Activated B cell treated with CpG ODN at 0.5 μM for 24 hours (primary cell): ENCODE data around the gene ZSCAN16. TPM values are rescaled to one million over a fixed set of nuclear protein-coding genes. Genes with fewer than 3 reads are reported as not detected.

Experiments
- ATAC-seq: fragments of 200-7000 bp; cut with Tn5 transposase; one replicate; pipeline ENCODE4 v1.10.0; 2021; ENCODE audit warnings: low read depth, mild to moderate bottlenecking, moderate library complexity
- CTCF ChIA-PET: fragments of 350-600 bp; sonication (Branson Sonifier 250); formaldehyde crosslinking; loops from one replicate; lab custom pipeline; 2021; ENCODE audit warnings: antibody characterized with exemption; lab: Charles Lee
- POLR2A ChIA-PET: fragments of 350-600 bp; sonication (Branson Sonifier 250); formaldehyde crosslinking; loops from one replicate; lab custom pipeline; 2021; ENCODE audit warnings: antibody characterized with exemption; lab: Charles Lee
- DNase-seq: peaks from one replicate; pipeline ENCODE4 v3.0.0; 2022
- H3K27ac Mint-ChIP-seq: one replicate; pipeline ENCODE4 v1.8.0; 2020; ENCODE audit warnings: mixed read lengths
- H3K27me3 Mint-ChIP-seq: one replicate; pipeline ENCODE4 v1.8.0; 2021; ENCODE audit warnings: mixed read lengths
- H3K36me3 Mint-ChIP-seq: one replicate; pipeline ENCODE4 v1.8.0; 2021; ENCODE audit warnings: low read depth, mixed read lengths
- H3K4me1 Mint-ChIP-seq: one replicate; pipeline ENCODE4 v1.8.0; 2021; ENCODE audit warnings: mixed read lengths
- H3K4me3 Mint-ChIP-seq: one replicate; pipeline ENCODE4 v1.8.0; 2020; ENCODE audit warnings: mild to moderate bottlenecking, mixed read lengths
- H3K9me3 Mint-ChIP-seq: one replicate; pipeline ENCODE4 v1.8.0; 2020; ENCODE audit warnings: mixed read lengths
- intact Hi-C: fragments of 100-400 bp; cut with micrococcal nuclease; formaldehyde crosslinking; loops from one replicate; pipeline ENCODE4 v1.15.1; 2024
- total RNA-seq: library from RNA; stranded (reverse); gene quantifications from 2 replicates; pipeline ENCODE4 v1.2.3, GENCODE V29; 2022
- TF ChIP-seq, protein P1 (sequence below): fragments of 200-600 bp; IDR thresholded peaks from one replicate; pipeline ENCODE4 v1.8.0; 2022; ENCODE audit warnings: antibody characterized with exemption, mild to moderate bottlenecking

The ZSCAN16 gene
- total RNA-seq, 1 donor from 2014 or later, result 12.6 TPM

GRCh38 chr6:28165563-28165962 lies 41.2 kb downstream of the ZSCAN16 start:
- Mint-ChIP-seq H3K9me3 (peaks cover 5% of the 10 kb centered on the region), H3K4me3 (no peak overlapping the region), H3K27me3 (no peaks in the 10 kb centered on the region), H3K36me3 (peaks cover 6% of the 10 kb centered on the region), H3K27ac (no peak overlapping the region), H3K4me1 (peaks cover 16% of the 10 kb centered on the region)
- ChIA-PET POLR2A (no interaction called here), CTCF (no interaction called here)
- TF ChIP-seq, protein P1, sequence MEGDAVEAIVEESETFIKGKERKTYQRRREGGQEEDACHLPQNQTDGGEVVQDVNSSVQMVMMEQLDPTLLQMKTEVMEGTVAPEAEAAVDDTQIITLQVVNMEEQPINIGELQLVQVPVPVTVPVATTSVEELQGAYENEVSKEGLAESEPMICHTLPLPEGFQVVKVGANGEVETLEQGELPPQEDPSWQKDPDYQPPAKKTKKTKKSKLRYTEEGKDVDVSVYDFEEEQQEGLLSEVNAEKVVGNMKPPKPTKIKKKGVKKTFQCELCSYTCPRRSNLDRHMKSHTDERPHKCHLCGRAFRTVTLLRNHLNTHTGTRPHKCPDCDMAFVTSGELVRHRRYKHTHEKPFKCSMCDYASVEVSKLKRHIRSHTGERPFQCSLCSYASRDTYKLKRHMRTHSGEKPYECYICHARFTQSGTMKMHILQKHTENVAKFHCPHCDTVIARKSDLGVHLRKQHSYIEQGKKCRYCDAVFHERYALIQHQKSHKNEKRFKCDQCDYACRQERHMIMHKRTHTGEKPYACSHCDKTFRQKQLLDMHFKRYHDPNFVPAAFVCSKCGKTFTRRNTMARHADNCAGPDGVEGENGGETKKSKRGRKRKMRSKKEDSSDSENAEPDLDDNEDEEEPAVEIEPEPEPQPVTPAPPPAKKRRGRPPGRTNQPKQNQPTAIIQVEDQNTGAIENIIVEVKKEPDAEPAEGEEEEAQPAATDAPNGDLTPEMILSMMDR, result no peak
- ATAC-seq, result no peak
- DNase-seq, result no peak
- intact Hi-C loops, result no loop called here

DNA sequence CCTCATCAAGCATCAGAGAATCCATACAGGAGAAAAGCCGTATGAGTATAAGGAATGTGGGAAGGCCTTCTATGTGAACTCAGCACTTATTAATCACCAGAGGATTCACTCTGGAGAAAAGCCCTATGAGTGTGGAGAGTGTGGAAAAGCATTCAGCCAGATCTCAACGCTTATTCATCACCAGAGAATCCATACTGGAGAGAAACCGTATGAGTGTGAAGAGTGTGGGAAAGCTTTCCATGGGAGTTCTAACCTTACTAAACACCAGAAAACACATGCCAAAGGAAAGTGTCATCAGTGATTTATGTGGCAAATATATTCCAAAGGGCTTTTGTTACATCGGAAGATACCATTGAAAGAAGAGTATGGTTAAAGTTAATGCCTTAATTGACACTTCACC lies 42.7 kb downstream of the ZSCAN16 start:
- Mint-ChIP-seq H3K4me1 (peaks cover 4% of the 10 kb centered on the region), H3K27ac (no peak overlapping the region), H3K27me3 (no peaks in the 10 kb centered on the region), H3K36me3 (peaks cover 3% of the 10 kb centered on the region), H3K4me3 (no peak overlapping the region), H3K9me3 (peaks cover 3% of the 10 kb centered on the region)
- POLR2A ChIA-PET, result no interaction called here
- ATAC-seq (no peak), DNase-seq (no peak)
- TF ChIP-seq, protein P1, result no peak
- intact Hi-C loops, result no loop called here
- CTCF ChIA-PET, result no interaction called here

GRCh38 chr6:28167926-28168325 lies 43.5 kb downstream of the ZSCAN16 start:
- intact Hi-C loops, result no loop called here
- Mint-ChIP-seq H3K4me3 (no peak overlapping the region), H3K36me3 (no peaks in the 10 kb centered on the region), H3K27ac (no peak overlapping the region), H3K9me3 (no peaks in the 10 kb centered on the region), H3K4me1 (no peaks in the 10 kb centered on the region), H3K27me3 (no peaks in the 10 kb centered on the region)
- ChIA-PET CTCF (no interaction called here), POLR2A (no interaction called here)
- DNase-seq, result no peak
- no peak for ATAC-seq
- TF ChIP-seq, protein P1, result no peak

GRCh38 chr6:28171271-28171670 lies 46.9 kb downstream of the ZSCAN16 start:
- no peaks in the 10 kb centered on the region for H3K9me3 Mint-ChIP-seq
- CTCF ChIA-PET, result no interaction called here
- no peaks in the 10 kb centered on the region for H3K4me1 Mint-ChIP-seq
- H3K4me3 Mint-ChIP-seq, result no peak overlapping the region
- H3K36me3 Mint-ChIP-seq, result no peaks in the 10 kb centered on the region
- ATAC-seq (no peak), DNase-seq (no peak)
- peaks cover 12% of the 10 kb centered on the region for H3K27me3 Mint-ChIP-seq
- TF ChIP-seq, protein P1, result no peak
- no peak overlapping the region for H3K27ac Mint-ChIP-seq
- POLR2A ChIA-PET, result no interaction called here
- intact Hi-C loops, result no loop called here

- ATAC-seq (no peak), DNase-seq (no peak)
- Mint-ChIP-seq H3K4me3 (no peak overlapping the region), H3K4me1 (no peaks in the 10 kb centered on the region), H3K36me3 (no peaks in the 10 kb centered on the region), H3K9me3 (peaks cover 2% of the 10 kb centered on the region), H3K27ac (no peak overlapping the region), H3K27me3 (peaks cover 15% of the 10 kb centered on the region)
- ChIA-PET POLR2A (no interaction called here), CTCF (no interaction called here)
- intact Hi-C loops, result no loop called here
- TF ChIP-seq, protein P1, result no peak
Measured at GRCh38 chr6:28172006-28172405, 47.6 kb downstream of the ZSCAN16 start.
